B cell (primary cell): ENCODE measurements around the gene MRPL10. TPM values are rescaled to one million over a fixed set of nuclear protein-coding genes. Genes with fewer than 3 reads are reported as not detected.

Experiments used
- ATAC-seq: fragments of 200-7000 bp; cut with Tn5 transposase; one replicate; pipeline ENCODE4 v1.10.0; 2021; ENCODE audit warnings: low read depth, mild to moderate bottlenecking, moderate number of reproducible peaks, moderate library complexity
- CTCF ChIA-PET: fragments of 350-600 bp; sonication (Branson Sonifier 250); formaldehyde crosslinking; loops from one replicate; lab custom pipeline; 2021; ENCODE audit warnings: antibody characterized with exemption, inconsistent platforms; lab: Charles Lee
- POLR2A ChIA-PET: fragments of 350-600 bp; sonication (Branson Sonifier 250); formaldehyde crosslinking; loops from one replicate; lab custom pipeline; 2021; ENCODE audit warnings: antibody characterized with exemption; lab: Charles Lee
- DNase-seq: peaks from one replicate; pipeline ENCODE4 v3.0.0; 2013
- H2AFZ ChIP-seq: 2 replicates; pipeline ENCODE4 v1.6.1; 2012; ENCODE audit warnings: mild to moderate bottlenecking, low read depth, low read length; ENCODE audit not compliant: insufficient read depth, poor library complexity, severe bottlenecking
- H3K27ac ChIP-seq, 2 donors: 1 replicate in 1 of 2; 2 replicates in 1 of 2; pipeline ENCODE4 v1.5.1; 2012 to 2013; ENCODE audit warnings: low read length in 2 of 2, mild to moderate bottlenecking in 2 of 2, moderate library complexity in 1 of 2
- H3K27me3 ChIP-seq, 4 experiments: fragments of 200-600 bp in 1 of 4; sonication (generic) in 1 of 4; replicated peaks in 1 of 4; 1 replicate in 2 of 4; 2 replicates in 2 of 4; pipeline versions ENCODE4 v1.6.1 to v1.7.0; 2013 to 2016; ENCODE audit warnings: low read length in 3 of 4, mild to moderate bottlenecking in 2 of 4, mixed read lengths in 1 of 4, moderate library complexity in 1 of 4; ENCODE audit not compliant: insufficient read depth in 4 of 4, control insufficient read depth in 3 of 4; ENCODE audit errors: control extremely low read depth in 1 of 4
- H3K36me3 ChIP-seq, 2 experiments: replicated peaks in 1 of 2; 1 replicate in 1 of 2; 2 replicates in 1 of 2; pipeline versions ENCODE4 v1.6.1 to v1.7.1; 2013; ENCODE audit warnings: low read length in 1 of 2; ENCODE audit not compliant: insufficient read depth in 2 of 2, control insufficient read depth in 1 of 2; ENCODE audit errors: control extremely low read depth in 1 of 2, extremely low read depth in 1 of 2
- H3K4me1 ChIP-seq, 2 donors: fragments of 200-600 bp in 1 of 2; sonication (generic) in 1 of 2; 1 replicate in 1 of 2; 2 replicates in 1 of 2; pipeline versions ENCODE4 v1.5.1 to v1.6.1; 2013 to 2017; ENCODE audit warnings: low read length in 2 of 2; ENCODE audit not compliant: control insufficient read depth in 2 of 2, insufficient read depth in 2 of 2
- H3K4me2 ChIP-seq: replicated peaks from 2 replicates; pipeline ENCODE3; 2012; ENCODE audit warnings: mild to moderate bottlenecking, low read depth, low read length; ENCODE audit not compliant: poor library complexity, severe bottlenecking
- H3K4me3 ChIP-seq, 5 experiments: fragments of 200-600 bp in 1 of 5; sonication (generic) in 1 of 5; 1 replicate in 3 of 5; 2 replicates in 2 of 5; pipeline versions ENCODE4 v1.5.1 to v1.7.0; 2011 to 2016; ENCODE audit warnings: low read length in 4 of 5, mild to moderate bottlenecking in 4 of 5, low read depth in 2 of 5, control low read depth in 1 of 5, moderate library complexity in 1 of 5; ENCODE audit not compliant: insufficient read depth in 1 of 5; ENCODE audit errors: control extremely low read depth in 1 of 5, extremely low read depth in 1 of 5
- H3K79me2 ChIP-seq: fragments of 200-600 bp; sonication (generic); one replicate; pipeline ENCODE4 v1.6.0; 2016; ENCODE audit warnings: low read length; ENCODE audit not compliant: control insufficient read depth, insufficient read depth
- H3K9ac ChIP-seq: fragments of 200-600 bp; sonication (generic); 2 replicates; pipeline ENCODE4 v1.6.1; 2017; ENCODE audit warnings: mild to moderate bottlenecking, low read length, moderate library complexity
- H3K9me3 ChIP-seq, 3 donors: one replicate each; pipeline versions ENCODE4 v1.6.1 to v1.7.1; 2013; ENCODE audit warnings: low read length in 2 of 3; ENCODE audit not compliant: control insufficient read depth in 2 of 3, insufficient read depth in 1 of 3; ENCODE audit errors: control extremely low read depth in 1 of 3
- H4K20me1 ChIP-seq: 2 replicates; pipeline ENCODE4 v1.6.0; 2012; ENCODE audit warnings: mild to moderate bottlenecking, low read length; ENCODE audit not compliant: insufficient read depth, control insufficient read depth, poor library complexity, severe bottlenecking
- H3K27ac Mint-ChIP-seq: one replicate; pipeline ENCODE4 v1.8.0; 2021; ENCODE audit warnings: mixed read lengths
- H3K27me3 Mint-ChIP-seq: one replicate; pipeline ENCODE4 v1.8.0; 2021; ENCODE audit warnings: mixed read lengths
- H3K4me1 Mint-ChIP-seq: one replicate; pipeline ENCODE4 v1.8.0; 2021; ENCODE audit warnings: mixed read lengths
- H3K4me3 Mint-ChIP-seq: one replicate; pipeline ENCODE4 v1.8.0; 2021; ENCODE audit warnings: mixed read lengths
- H3K9me3 Mint-ChIP-seq: one replicate; pipeline ENCODE4 v1.8.0; 2022; ENCODE audit warnings: mixed read lengths; ENCODE audit not compliant: insufficient read depth
- EZH2 ChIP-seq: IDR thresholded peaks from 2 replicates; pipeline ENCODE4 v1.6.1; 2012; ENCODE audit warnings: borderline replicate concordance, low read depth, mild to moderate bottlenecking, moderate library complexity, low read length; ENCODE audit not compliant: insufficient read depth, poor library complexity, severe bottlenecking
- whole genome bisulfite sequencing: methylation state at CpG from one replicate; pipeline ENCODE4 v1.1.5; 2013; ENCODE audit warnings: missing lambda C conversion rate; ENCODE audit not compliant: insufficient coverage; 5-methylcytosine and 5-hydroxymethylcytosine counted together
- intact Hi-C: fragments of 100-400 bp; cut with micrococcal nuclease; formaldehyde crosslinking; loops from one replicate; pipeline ENCODE4 v1.10.0; 2022
- polyA plus RNA-seq: library from polyadenylated mRNA; depleted of rRNA; stranded (reverse); fragments of >200 nt; gene quantifications from 2 replicates; pipeline ENCODE4 v1.2.3, GENCODE V29; 2012
- total RNA-seq, 2 donors: library from RNA; stranded (reverse); fragments of 120-200 nt in 1 of 2; gene quantifications; 1 replicate in 1 of 2; 2 replicates in 1 of 2; pipeline versions ENCODE4 v1.2.3 to v1.2.4, GENCODE V29; 2013 to 2022
- TF ChIP-seq, protein P1 (sequence below): fragments of 200-600 bp; IDR thresholded peaks from one replicate; pipeline ENCODE4 v1.8.0; 2022; ENCODE audit warnings: antibody characterized with exemption, mild to moderate bottlenecking

Gene MRPL10
- total and polyA plus RNA-seq, 2 donors (not counting 1 experiment from before 2014, with no cell fraction given) = 34.8 to 39.4 TPM

- 88% methylated on average over 9 of the region's 9 CpGs for WGBS
- ATAC-seq = no peak
Measured at GRCh38 chr17:47810901-47811635, 20.3 kb downstream of the MRPL10 start.

More at GRCh38 chr17:47810901-47811635, 20.3 kb downstream of the MRPL10 start:
- H3K79me2 ChIP-seq = no peaks in the 10 kb centered on the region
- H3K27me3 ChIP-seq = no peaks in the 10 kb centered on the region
- peaks cover 0 to 66% of the 10 kb centered on the region in 2 experiments for H3K36me3 ChIP-seq
- H3K27ac ChIP-seq = no peak overlapping the region
- DNase-seq = no peak
- H3K9ac ChIP-seq = no peak overlapping the region
- TF ChIP-seq, protein P1, sequence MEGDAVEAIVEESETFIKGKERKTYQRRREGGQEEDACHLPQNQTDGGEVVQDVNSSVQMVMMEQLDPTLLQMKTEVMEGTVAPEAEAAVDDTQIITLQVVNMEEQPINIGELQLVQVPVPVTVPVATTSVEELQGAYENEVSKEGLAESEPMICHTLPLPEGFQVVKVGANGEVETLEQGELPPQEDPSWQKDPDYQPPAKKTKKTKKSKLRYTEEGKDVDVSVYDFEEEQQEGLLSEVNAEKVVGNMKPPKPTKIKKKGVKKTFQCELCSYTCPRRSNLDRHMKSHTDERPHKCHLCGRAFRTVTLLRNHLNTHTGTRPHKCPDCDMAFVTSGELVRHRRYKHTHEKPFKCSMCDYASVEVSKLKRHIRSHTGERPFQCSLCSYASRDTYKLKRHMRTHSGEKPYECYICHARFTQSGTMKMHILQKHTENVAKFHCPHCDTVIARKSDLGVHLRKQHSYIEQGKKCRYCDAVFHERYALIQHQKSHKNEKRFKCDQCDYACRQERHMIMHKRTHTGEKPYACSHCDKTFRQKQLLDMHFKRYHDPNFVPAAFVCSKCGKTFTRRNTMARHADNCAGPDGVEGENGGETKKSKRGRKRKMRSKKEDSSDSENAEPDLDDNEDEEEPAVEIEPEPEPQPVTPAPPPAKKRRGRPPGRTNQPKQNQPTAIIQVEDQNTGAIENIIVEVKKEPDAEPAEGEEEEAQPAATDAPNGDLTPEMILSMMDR = no peak
- TF ChIP-seq EZH2 = no peak
- H3K27ac Mint-ChIP-seq = no peak overlapping the region
- no peaks in the 10 kb centered on the region for H3K9me3 Mint-ChIP-seq
- no peaks in the 10 kb centered on the region for H3K27me3 Mint-ChIP-seq
- no peaks in the 10 kb centered on the region for H3K4me1 Mint-ChIP-seq
- POLR2A ChIA-PET = no interaction called here
- no peaks in the 10 kb centered on the region for H3K4me1 ChIP-seq
- H3K9me3 ChIP-seq = no peaks in the 10 kb centered on the region
- no peak overlapping the region for H2AFZ ChIP-seq
- no peak overlapping the region for H3K4me2 ChIP-seq
- intact Hi-C loops = no loop called here
- CTCF ChIA-PET = no interaction called here
- H4K20me1 ChIP-seq = no peaks in the 10 kb centered on the region
- H3K4me3 Mint-ChIP-seq = no peak overlapping the region
- H3K4me3 ChIP-seq = no peak overlapping the region
